NCI-H510A (cell line): Measurements from ENCODE around the gene DSEL.

Experiments used
- DNase-seq: peaks from one replicate; lab custom pipeline; 2025; lab: John Stamatoyannopoulos, UW

DSEL gene

DNA sequence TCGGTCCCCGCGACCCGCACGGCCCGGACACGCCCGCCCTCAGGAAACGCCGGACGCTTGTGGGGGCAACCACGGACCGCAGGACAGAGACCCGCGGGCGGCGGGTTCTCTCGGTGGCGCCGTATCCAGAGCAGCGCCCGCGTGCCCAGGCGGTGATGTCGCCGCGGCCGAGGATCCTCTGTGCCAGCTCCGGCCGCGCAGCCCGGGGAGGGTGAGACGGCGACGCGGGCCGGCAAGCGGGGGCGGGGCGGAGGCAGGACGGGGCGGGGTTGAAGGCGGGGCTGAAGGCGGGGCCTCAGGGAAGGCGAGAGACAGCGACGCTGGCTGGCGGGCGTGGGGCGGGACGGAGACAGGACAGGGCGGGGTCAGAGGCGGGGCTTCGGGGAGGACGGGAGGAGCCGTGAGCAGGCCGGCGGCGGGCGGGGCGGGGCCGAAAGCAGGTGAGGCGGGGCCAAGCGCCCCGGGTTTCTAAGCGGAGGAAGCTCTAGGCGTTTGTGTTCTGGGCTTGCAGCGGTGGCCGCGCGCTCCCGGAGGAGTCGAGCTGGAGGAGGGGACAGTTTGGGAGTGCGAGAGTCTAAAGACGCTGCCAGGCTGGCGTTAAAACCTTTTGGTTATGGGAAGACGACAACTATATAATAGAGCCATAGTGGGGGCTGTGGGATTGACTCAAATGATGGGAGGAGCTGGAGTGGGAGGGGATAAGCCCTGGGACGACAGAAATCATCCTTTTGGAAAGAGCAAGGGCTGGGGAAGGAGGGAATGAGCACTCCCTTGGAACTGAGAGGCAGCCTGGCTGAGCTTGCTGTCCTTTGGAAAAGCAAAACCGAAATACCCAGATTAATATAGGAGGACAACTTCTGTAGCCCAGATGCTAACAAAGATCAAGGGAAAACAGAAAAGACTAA lies at the start of gene DSEL:
Gene DSEL (minus strand): TSS at position 182 of the 905 bp plus-strand sequence. CDS start 2,112 bp downstream, outside the sequence.
- DNase-seq, result peak; percentile 85

DNA sequence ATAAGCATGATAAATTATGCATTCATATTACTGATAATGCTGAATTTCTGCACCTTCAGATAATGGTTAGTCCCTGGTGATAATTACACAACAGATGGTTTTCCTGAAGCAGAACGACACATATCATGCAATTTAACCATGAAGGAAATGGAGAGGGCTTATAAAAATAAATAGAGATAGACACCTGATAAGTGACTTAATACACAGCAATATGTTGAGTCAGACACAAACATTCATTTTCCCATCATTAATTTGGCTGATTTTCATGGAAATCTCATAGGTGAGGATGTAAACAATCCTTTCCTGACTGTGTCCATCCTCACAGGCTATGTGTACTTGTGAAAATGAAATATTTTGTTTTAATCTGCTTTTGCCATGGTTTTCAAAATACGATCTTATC lies 36.9 kb upstream of the DSEL start:
- DNase-seq, result no peak

DNA sequence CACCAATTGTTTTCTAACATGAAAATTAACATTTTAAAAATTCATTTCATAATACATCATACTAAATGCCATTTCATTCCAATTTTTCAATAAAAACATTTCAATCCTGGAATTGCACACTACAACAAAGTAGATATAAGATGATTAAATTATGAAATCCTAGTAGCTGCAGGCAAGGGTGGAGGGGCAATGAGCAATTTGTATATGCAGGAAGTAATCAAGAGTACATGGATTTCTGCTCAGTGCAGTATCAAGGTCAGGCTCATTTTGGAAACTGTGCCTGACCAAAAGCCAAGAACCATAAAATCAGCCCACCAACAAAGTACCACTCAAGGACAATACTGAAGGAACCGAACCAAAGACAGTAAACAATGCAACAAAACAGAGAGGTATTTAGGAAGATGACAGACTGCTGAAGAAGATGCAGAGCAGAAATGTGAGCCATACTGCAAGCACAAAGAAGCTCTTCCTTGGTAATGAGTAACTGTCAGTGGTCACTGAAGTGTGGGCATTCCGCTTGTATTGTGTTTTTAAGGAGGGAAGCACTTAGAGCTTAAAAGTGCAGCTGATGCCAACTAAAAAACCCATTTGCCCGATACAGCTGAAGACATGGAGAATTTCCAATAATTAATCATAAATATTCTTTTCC lies 34.5 kb upstream of the DSEL start:
- DNase-seq, result no peak

DNA sequence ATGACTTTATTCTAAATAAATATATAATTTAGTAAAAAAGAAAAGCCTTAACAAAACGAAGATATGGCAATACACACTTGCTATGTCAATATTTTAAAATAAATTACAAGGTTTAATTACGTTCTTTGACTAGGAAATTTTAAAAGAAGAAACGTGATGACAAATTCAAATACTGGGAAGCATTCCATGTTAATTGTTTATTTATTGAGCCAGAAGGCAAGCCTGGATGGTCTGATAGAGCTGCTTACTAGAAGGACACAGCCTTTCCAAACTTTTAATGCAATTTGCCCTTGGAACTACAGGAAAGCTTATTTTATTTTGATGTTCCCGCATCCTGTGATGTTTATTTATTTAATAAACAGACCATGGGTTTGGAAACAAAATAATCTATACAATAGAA lies 33.4 kb upstream of the DSEL start:
- no peak for DNase-seq

DNA sequence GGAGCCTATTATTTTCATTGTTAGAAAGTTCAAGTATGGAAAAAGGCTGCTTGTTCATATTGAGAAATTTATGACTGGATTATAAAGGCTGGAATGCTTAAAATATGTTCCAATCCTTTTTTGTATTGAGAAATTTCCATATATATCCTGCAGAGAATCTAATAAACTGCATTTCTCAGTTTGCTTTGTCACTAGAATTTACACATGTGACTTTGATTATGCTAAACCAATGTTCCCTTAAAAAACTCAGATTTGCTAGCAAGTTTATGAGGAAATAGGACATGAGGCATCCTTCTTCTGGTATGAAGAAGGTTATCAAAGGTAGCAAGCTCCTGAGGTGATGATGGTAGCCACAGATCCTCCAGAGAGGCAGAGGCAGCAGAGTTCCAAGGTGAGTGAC lies 29.2 kb upstream of the DSEL start:
- no peak for DNase-seq

DNA sequence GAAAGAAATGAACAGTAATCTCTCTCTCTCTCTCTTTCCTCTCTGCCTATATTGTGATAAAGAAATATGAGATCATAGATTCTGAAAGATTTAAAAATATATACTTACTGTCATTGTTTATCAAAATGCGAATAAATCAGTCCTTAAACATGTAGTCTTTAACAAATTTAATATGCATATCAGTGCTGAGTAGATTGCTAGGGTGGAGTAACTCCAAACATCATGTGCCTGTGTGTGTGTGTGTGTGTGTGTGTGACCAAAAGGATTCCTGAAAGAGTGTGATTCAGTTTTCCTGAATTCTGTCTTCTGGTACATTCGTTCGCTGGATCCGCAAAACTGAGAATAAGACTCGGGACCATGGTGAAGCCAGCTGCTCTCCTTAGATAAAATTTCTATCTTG lies 24.0 kb upstream of the DSEL start:
- no peak for DNase-seq

DNA sequence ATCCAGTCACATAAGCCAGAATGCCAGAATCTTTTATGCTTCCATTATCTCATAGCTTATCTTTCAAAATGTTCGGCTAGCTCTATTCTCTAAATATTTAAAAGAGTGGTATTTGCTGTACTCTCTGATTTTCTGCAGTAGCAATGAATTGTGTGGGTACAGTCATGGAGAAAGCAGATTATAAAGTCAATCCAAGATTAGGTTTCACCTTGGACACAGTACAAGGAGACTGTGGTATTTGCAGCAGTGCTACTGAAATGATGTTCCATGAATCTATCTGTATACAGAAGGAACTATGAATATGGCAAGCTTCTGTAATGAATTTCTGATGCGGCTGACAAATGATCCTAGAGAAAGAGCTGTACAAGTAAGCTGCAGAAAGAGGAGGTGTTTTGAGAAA lies 15.4 kb upstream of the DSEL start:
- DNase-seq, result no peak

DNA sequence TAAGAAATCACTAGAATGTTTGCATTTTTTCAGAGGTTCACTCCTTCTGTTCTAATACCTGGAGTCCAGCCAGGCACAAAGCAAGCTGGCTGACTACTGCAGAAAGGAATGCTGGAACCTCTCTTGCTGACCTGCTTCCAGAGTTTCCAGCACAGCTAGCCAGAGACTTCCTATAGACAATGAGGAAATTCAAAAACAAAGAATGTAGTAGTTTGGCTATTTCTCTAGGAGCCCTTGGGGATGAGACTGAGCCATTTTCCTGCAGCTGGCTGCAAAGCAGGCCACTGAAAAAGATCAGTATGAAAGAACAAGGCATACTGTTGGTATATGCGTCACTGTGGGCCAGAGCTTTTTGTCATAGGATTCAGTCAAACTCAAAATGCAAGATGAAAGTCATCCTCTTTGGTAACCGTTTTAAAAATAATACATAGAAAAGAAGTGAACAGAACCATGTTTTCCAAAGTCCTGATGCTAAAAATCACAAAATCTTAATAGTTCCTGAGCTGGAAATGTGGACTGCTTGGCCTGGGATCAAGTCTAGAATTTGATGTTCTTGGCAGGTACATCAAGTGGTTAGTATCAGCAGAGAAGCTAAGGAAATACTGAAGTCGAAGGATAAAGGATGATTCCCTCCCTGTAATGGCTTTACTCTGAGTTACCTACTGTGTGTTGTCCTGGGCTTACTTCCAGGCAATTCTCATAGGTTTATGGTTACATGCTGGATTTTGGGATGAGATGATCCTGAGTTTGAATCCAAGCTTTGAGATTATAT lies 9.0 kb upstream of the DSEL start:
- no peak for DNase-seq

DNA sequence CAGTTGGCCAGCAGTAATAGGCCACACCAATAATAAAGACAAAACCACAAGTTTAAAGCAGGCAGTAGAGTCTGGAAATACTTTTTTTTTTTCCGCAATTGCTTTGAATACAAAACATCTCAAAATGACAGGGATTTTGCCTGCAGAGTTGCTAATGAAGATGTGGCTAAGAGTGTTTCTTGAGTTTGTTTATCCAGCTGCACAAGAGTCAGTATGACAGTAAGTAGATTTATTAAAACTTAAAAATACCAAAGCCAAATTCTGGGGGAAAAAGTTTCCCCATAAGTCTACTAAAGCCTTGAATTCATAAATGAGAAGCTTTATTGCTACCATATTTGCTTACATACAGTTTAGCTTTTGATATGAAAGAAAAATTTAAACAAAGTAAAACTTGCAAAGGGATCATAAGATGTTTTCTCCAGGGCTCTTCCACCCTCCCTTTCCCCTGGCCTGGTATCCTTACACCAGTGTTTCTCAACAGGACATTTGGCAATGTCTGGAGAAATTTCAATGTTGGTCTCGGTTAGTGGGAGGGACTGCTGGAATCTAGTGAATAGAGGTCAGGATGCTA lies 3.9 kb upstream of the DSEL start:
- DNase-seq, result no peak

DNA sequence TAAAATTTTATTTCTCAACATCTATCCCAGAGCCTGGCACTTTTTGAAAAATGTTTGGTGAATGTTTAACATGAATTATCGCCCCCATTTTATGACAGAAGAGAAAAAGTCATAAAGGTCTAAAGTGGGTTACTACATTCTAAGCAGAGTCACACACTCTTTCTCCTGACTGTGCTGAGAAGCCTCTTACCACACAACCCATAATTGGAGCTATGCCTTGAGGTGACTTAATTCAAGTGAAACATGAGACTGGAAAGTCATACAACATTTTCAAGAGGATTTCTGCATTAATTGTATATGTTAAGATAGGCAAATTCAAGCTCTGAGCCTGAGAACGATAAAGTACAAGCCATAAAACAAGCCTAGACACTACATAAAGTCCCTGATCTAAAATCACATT lies 3.1 kb upstream of the DSEL start:
- no peak for DNase-seq

DNA sequence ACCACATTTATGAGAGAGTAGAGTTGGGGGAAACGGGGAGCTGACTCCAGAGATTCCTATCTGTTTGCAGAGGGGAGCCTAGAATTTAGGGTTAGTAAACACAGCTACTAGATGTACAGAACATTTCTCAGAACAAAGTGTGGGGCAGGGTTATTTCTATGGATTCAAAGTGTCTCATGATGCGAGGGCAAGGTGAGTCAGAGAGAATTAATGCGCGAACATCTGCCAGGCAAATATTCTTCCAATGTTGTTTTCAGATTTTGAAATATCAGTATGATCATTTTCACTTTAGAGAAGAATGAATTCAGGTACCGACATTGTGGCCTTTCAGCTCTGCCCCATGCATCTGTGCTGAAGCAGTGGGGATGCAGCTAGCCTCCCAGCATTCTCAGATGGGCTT lies 2.0 kb upstream of the DSEL start:
- DNase-seq, result no peak

DNA sequence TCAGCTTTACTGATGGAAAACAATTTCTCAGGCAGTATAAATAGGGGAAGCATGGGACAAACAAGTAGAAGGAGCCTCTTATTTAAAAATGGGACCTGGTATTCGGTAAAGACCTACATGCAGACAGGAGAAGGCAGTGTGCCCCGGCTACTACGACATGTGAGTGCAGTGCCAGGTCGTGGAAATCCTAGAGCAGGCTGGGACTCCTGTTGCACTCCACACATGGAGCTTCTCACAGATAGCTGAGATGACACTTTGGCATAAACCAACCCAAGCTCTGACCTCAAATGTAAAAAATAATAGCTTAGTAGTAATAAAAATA lies 885 bp upstream of the DSEL start:
- peak; percentile 4 for DNase-seq

DNA sequence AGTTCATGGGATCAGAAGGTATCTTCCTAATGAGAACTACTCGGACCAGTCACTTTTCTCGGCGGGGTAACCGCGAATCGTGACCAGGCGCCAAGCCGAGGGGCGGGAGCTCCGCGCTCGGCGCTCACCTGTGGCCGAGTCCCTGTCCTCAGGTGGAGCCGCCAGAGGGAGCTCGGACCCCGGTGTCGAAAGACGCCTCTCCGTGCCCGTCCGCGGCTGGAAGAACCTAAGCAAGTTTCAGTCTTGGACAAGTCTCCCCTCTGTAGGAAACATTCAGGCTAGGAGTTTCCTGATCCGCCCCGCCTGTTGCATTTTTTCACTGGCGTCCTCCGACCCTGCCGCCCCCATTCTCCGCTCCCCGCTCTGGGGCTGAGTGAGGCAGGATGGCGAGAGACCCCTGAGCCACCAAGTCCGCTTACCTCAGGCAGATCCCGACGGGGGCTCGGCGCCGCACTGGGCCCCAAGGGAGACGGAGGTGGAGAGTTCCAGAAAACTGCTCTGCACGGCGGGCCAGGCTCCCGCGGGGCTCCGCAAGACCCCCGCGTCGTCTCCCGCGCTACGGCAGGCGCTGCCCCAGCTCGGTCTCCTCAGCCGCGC lies 480 bp downstream of the DSEL start:
- DNase-seq, result peak; percentile 88

DNA sequence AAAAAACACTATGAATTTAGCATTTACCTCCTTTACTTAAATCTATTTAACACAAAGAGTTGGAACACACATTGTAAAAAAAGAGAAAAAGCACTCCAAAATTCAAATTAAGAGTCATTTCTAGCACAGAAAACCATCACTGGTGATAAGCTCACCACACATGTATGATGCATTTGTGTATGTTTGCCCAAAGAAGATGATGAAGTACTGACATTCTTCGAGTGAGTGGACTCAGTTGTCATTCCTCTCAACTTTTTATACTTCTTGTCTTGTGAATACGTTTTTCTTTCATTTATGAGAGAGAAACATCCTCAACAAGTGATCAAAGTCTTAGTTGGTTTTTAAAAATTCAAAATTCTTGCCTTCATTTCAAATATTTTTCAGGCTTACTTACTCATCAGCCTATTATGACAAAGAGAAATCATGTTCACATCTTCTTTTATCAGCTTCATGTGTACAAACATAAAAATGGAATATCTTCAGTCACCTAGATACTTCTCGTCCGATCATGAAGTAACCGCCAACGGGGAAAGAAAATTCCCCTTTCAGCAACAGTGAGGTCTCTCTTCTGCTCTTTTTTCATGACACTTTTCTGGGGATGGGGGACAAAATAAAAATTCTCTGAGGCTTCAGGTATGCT lies 1.5 kb downstream of the DSEL start:
- no peak for DNase-seq

DNA sequence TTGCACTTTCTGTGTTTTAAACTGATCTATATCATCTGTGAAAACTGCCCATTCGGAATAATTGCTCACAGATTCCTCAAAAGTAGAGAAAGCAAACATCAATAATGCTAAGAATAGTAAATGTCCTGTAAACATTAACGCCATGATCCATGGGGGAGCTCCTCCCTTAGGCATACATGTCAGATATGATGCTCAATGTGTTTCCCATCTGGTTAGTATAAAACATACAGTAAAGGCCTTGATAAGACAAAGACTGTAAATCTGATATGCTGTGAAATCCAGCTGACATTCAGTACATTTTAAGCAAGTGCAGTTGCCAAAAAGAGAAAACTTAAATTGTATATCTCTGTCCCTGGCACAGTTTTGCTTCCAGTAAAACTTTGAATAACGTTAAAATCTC lies 2.1 kb downstream of the DSEL start:
- DNase-seq, result no peak

DNA sequence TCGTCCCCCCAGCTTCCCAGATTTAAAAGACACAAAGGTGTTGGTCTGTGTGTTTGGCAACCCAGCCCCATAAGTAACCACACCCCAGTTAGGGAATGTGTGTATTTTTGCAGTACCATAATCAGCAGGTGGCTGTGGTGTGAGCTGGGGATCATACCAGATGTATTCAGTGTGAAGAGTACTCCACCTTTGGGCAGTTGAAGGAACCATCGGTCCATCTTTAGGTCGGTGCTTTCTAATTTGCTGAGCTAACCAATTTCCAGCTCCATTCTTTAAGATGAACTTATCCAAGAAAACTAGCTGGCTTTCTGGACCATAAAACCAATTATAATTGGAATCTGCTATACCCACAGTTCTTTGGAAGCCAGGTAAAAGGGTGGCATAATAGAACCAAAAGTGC lies 3.2 kb downstream of the DSEL start:
- DNase-seq, result no peak

DNA sequence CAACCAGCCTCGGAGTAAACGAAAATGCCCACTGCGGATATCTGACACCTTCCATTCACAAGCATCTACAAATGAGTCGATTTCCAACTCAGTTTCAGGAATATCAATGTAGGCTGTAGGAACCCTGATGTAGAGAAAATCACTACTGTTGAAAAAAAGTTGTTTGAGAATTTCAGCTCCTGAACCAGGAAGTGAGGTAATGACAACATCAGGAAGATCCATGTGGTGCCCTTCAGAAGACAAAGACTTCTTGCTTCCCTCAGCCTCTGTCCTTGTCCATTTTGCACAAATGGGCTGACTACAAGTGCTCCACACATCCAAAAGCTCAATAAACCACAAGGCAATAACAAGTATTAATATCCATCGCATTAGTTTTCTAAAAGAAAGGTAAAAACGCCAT lies 4.7 kb downstream of the DSEL start:
- DNase-seq, result no peak

DNA sequence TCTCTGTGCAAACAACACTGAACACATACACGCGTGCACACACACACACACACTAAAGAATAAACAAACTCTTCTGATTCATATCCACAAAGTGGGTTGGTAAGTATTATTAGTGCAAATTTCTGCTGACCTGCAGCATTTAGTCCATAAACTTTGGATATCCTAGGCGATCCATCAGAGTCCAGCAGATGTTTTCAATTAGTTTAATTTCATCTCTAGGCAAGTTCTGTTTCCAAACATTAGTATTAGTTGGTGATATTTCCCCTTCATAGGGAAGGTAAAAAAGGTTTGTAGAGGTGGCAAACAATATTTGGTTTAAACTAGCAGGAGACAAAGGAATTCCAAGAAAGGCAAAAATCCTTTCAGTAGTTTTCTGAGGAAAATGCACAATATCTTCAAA lies 5.7 kb downstream of the DSEL start:
- no peak for DNase-seq

DNA sequence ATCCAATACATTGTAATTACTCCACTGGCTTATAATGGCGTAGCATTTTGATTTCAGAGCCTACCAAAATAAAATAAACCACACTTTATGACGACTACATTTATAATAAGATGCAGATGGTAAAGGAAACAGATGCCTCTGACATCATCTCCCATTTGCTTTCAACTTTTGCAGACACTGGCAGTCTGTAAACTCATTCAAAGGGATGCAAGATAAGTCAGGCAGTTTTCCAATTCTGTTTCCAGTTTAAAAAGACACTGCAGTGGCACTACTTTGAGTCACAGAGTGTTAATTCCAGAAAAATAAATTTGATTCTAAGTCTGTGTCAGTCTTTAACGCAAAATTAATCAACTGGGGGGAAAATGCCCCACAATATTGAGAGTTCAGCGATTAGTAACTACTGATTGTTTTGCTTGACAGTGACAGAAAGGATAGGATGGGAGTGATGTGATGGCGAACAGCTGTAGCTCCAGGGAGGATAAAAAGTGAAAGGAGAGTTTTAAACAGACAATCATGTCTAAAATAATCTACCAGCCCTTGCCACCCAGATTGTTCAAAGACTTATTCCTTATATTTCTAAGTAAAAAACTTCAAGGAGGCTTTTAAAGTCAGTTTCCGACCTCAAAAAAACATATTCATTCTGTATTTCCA lies 6.7 kb downstream of the DSEL start:
- no peak for DNase-seq

DNA sequence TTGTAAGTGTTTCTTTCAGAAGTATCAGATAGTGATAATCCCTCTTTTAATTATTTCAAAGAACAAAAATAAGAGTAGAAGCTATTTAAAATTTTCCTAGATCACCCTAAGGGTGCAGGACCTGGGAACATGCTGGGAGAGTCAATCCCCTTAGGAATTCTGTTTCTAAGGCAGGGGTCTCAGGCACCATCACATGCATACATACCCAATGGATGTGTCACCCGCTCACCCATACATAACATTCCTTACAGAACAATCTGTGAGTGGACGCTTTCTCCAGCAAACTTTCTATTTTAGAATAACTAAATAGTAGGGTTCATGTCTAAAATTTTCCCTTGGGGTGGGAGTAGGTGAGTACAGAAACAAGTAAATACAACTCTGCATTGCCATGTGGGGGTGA lies 8.4 kb downstream of the DSEL start:
- no peak for DNase-seq

DNA sequence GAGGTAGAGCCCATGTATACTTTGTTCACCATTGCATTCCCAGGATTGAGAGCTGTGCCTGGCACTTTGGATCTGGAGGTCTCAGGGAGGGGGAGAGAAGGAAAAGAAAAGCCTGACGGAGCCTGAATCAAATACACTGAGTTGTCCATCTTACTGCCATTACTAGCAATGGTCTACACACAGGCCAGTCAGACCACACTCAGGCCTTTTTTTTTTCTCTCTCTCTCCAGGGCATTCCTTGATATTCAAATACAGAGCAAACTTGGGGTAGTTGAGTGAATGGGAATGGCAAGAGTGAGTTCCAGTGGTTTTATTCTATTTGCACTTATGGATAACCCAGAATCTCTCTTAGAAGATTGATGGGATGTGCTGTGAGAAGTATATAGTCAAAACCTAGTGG lies 11.8 kb downstream of the DSEL start:
- no peak for DNase-seq
